Right atrium auricular region (tissue), 2 donors: ENCODE data around the gene TMX4. TPM values are rescaled to one million over a fixed set of nuclear protein-coding genes. Genes with fewer than 3 reads are reported as not detected.
A peak's percentile ranks its signal among the peaks of the same experiment; 100 is the strongest.
"Not testable (repeated sequence)": the region's sequence is repeated elsewhere in the genome, so short reads cannot be mapped to it uniquely, and the experiment has no call there.

ENCODE experiments used
- DNase-seq: peaks from one replicate; pipeline ENCODE4 v3.0.0-alpha.2; 2019; ENCODE audit warnings: low spot score
- H3K27ac ChIP-seq, 2 donors: fragments of 200-600 bp; sonication (generic); 1 replicate in 1 of 2; 2 replicates in 1 of 2; pipeline ENCODE4 v1.5.1; 2016 to 2019
- H3K27me3 ChIP-seq, 2 donors: fragments of 200-600 bp; sonication (generic); one replicate each; pipeline versions ENCODE4 v1.5.1 to v1.6.0; 2017 to 2019
- H3K36me3 ChIP-seq: fragments of 200-600 bp; sonication (generic); one replicate; pipeline ENCODE4 v1.5.1; 2016
- H3K4me1 ChIP-seq, 2 donors: fragments of 200-600 bp; sonication (generic); one replicate each; pipeline versions ENCODE4 v1.5.1 to v1.6.0; 2017 to 2019
- H3K4me3 ChIP-seq, 2 donors: fragments of 200-600 bp; sonication (generic); 1 replicate in 1 of 2; 2 replicates in 1 of 2; pipeline ENCODE4 v1.5.1; 2017 to 2019; ENCODE audit warnings: mild to moderate bottlenecking in 1 of 2, moderate library complexity in 1 of 2
- H3K9me3 ChIP-seq, 2 donors: fragments of 200-600 bp; sonication (generic); one replicate each; pipeline ENCODE4 v1.5.1; 2019
- total RNA-seq, 2 donors: library from RNA; depleted of rRNA; stranded (reverse); fragments of >200 nt; gene quantifications; one replicate each; pipeline ENCODE4 v1.1.0, GENCODE V29; 2016
- TF ChIP-seq, protein P1 (sequence below), 2 donors: fragments of 200-600 bp; sonication (generic); IDR thresholded peaks; one replicate each; pipeline ENCODE4 v1.5.1; 2019; ENCODE audit warnings: antibody characterized with exemption in 2 of 2

TMX4 gene
- total RNA-seq, 2 donors from 2014 or later, result 90.4 to 191 TPM

DNA sequence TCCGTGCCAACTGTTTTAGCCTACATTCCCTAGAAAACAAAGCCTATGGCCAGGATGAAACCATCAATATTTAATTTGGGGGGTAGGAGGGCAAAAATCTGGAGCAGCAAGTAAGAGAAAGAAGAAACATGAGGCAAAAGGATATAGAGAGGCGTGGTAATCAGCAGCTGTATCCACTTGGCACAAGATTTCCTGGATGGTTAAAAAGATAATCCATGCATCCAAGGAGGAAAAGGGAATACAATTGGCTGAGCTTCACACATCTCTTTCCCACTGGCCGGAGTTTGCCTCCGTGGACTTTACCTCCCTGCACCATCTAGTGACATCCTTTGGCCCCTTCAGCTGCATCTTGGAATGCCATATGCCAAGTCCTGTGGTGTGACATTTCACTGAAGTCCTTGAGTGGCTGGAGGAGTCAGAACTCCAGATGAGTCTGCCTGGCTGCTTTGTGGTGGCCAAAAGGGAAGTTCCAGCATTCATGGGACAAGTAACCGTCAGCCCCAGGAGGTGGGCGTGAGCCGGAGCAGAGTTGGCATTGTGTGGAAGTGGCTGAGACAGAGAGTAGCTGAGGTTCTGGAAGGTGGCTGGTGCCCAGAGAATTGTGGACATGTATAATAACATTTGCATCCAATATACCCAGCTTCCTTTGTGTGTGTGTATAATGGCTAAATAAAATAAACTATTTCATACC lies 13.7 kb upstream of the TMX4 start:
- H3K4me3 ChIP-seq, result no peak overlapping the region
- H3K27ac ChIP-seq, result no peak overlapping the region
- H3K36me3 ChIP-seq, result no peaks in the 10 kb centered on the region
- DNase-seq, result no peak
- no peaks in the 10 kb centered on the region for H3K27me3 ChIP-seq
- TF ChIP-seq, protein P1, sequence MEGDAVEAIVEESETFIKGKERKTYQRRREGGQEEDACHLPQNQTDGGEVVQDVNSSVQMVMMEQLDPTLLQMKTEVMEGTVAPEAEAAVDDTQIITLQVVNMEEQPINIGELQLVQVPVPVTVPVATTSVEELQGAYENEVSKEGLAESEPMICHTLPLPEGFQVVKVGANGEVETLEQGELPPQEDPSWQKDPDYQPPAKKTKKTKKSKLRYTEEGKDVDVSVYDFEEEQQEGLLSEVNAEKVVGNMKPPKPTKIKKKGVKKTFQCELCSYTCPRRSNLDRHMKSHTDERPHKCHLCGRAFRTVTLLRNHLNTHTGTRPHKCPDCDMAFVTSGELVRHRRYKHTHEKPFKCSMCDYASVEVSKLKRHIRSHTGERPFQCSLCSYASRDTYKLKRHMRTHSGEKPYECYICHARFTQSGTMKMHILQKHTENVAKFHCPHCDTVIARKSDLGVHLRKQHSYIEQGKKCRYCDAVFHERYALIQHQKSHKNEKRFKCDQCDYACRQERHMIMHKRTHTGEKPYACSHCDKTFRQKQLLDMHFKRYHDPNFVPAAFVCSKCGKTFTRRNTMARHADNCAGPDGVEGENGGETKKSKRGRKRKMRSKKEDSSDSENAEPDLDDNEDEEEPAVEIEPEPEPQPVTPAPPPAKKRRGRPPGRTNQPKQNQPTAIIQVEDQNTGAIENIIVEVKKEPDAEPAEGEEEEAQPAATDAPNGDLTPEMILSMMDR (IDR thresholded peaks at IDR 0.05), result no peak
- no peaks in the 10 kb centered on the region for H3K4me1 ChIP-seq
- H3K9me3 ChIP-seq, result no peaks in the 10 kb centered on the region

DNA sequence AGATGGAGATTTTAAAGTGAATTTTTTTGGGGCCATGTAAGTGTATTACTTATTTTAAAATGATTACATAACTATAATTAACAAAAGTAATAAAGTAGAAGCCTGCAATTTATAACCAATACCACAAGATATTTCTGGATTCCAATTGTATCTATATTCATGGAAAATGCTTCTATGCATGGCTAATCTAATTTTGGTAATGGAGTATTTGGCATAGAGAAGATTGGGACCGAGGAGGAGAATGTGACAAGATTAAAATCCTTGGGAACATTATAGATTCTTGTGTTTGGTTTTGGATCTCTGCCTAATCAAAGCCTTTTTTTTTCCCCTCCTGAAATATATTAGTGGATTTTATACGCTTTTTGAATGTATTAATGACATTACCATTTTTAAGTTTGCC lies 12.9 kb upstream of the TMX4 start:
- H3K9me3 ChIP-seq, result no peaks in the 10 kb centered on the region
- no peaks in the 10 kb centered on the region for H3K4me1 ChIP-seq
- no peak overlapping the region for H3K27ac ChIP-seq
- TF ChIP-seq, protein P1 (IDR thresholded peaks at IDR 0.05), result no peak
- no peaks in the 10 kb centered on the region for H3K27me3 ChIP-seq
- no peak overlapping the region for H3K4me3 ChIP-seq
- no peaks in the 10 kb centered on the region for H3K36me3 ChIP-seq
- no peak for DNase-seq

DNA sequence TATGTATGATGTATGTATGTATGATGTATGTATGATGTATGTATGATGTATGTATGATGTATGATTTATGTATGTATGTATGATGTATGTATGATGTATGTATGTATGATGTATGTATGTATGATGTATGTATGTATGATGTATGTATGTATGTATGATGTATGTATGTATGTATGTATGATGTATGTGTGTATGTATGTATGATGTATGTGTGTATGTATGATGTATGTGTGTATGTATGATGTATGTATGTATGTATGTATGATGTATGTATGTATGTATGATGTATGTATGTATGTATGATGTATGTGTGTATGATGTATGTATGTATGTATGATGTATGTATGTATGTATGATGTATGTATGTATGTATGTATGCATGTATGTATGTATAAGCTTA lies 12.0 kb upstream of the TMX4 start:
- not testable (repeated sequence) for H3K4me3 ChIP-seq, H3K4me1 ChIP-seq, DNase-seq, H3K27ac ChIP-seq, H3K27me3 ChIP-seq, H3K9me3 ChIP-seq, H3K36me3 ChIP-seq

DNA sequence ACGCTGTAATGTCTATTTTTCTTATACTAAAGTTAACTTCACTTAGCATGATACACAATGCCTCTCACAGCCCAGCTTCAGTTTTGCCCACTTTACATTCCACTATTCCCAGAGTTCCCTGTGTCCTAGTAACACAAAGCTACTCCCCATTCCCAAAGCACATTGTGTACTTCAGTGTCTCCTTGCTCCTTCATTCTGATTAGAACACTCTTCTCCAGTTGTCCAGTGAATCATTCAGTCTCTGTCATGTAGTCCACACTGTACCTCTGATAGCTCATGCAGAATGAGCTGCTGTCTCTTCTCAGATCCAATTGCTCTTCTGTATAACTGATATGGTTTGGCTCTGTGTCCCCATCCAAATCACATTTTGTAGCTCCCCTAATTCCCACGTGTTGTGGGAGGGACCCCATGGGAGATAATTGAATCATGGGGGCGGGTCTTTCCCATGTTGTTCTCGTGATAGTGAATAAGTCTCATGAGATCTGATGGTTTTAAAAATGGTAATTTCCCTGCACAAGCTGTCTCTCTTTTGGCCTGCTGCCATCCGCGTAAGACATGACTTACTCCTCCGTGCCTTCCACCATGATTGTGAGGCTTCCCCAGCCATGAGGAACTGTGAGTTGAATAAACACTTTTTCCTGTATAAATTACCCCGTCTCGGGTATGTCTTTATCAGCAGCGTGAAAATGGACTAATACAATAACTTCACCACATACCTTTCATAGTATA lies 2.1 kb upstream of the TMX4 start:
- TF ChIP-seq, protein P1 (IDR thresholded peaks at IDR 0.05), result no peak
- no peaks in the 10 kb centered on the region for H3K9me3 ChIP-seq
- no peak overlapping the region for H3K4me3 ChIP-seq
- peaks cover 0 to 28% of the 10 kb centered on the region in 2 donors for H3K4me1 ChIP-seq
- no peak for DNase-seq
- no peaks in the 10 kb centered on the region for H3K27me3 ChIP-seq
- H3K36me3 ChIP-seq, result no peaks in the 10 kb centered on the region
- peak overlapping the region in 1 of 2 donors; percentile 100 for H3K27ac ChIP-seq

GRCh38 chr20:8020314-8021079 lies 936 bp upstream of the TMX4 start:
- peak overlapping the region in 1 of 2 donors; percentile 83 for H3K4me3 ChIP-seq
- no peak for DNase-seq
- H3K36me3 ChIP-seq, result no peaks in the 10 kb centered on the region
- TF ChIP-seq, protein P1 (IDR thresholded peaks at IDR 0.05), result no peak
- no peaks in the 10 kb centered on the region for H3K9me3 ChIP-seq
- H3K27me3 ChIP-seq, result no peaks in the 10 kb centered on the region
- H3K27ac ChIP-seq, result peak overlapping the region; percentile 97 to 100
- H3K4me1 ChIP-seq, result peaks cover 0 to 28% of the 10 kb centered on the region in 2 donors

DNA sequence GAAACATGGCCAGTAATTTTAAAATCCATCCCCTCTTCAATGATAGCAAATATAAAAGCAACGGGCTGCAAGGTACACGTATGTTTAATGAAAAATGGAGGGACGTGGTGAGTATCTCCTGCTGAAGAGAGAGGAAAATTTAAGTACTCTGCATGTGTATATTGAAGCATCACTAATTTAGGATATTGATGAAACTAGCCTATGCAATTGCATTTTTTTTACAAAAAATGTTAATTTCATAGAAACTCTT lies 362 bp upstream of the TMX4 start:
- peaks cover 0 to 28% of the 10 kb centered on the region in 2 donors for H3K4me1 ChIP-seq
- peak overlapping the region; percentile 97 to 100 for H3K27ac ChIP-seq
- DNase-seq, result no peak
- no peaks in the 10 kb centered on the region for H3K9me3 ChIP-seq
- peak overlapping the region; percentile 83 to 92 for H3K4me3 ChIP-seq
- no peaks in the 10 kb centered on the region for H3K36me3 ChIP-seq
- no peaks in the 10 kb centered on the region for H3K27me3 ChIP-seq
- TF ChIP-seq, protein P1 (IDR thresholded peaks at IDR 0.05), result no peak
